Right lobe of liver (tissue), 6 donors: ENCODE measurements around the gene XRN2. TPM values are rescaled to one million over a fixed set of nuclear protein-coding genes. Genes with fewer than 3 reads are reported as not detected.
A peak's percentile ranks its signal among the peaks of the same experiment; 100 is the strongest.

Experiments used
- ATAC-seq, 4 donors: fragments of 200-7000 bp; cut with Tn5 transposase; one replicate each; pipeline ENCODE4 v1.9.1; 2020; ENCODE audit warnings: mild to moderate bottlenecking in 4 of 4, moderate library complexity in 4 of 4
- DNase-seq, 3 donors: peaks; one replicate each; pipeline ENCODE4 v3.0.0-alpha.2; 2020
- H3K27ac ChIP-seq, 3 donors: fragments of 200-600 bp; one replicate each; pipeline ENCODE4 v1.8.0; 2022
- H3K27me3 ChIP-seq, 2 donors: fragments of 200-600 bp; one replicate each; pipeline ENCODE4 v1.8.0; 2022
- H3K36me3 ChIP-seq, 4 donors: fragments of 200-600 bp; sonication (generic) in 1 of 4; one replicate each; pipeline versions ENCODE4 v1.5.1 to v1.8.0; 2017 to 2022; ENCODE audit warnings: control low read depth in 1 of 4
- H3K4me1 ChIP-seq, 4 donors: fragments of 200-600 bp; sonication (generic) in 1 of 4; one replicate each; pipeline versions ENCODE4 v1.5.1 to v1.8.0; 2017 to 2022; ENCODE audit warnings: control low read depth in 1 of 4
- H3K4me3 ChIP-seq, 3 donors: fragments of 200-600 bp; one replicate each; pipeline ENCODE4 v1.8.0; 2022
- H3K9me3 ChIP-seq, 4 donors: fragments of 200-600 bp; sonication (generic) in 1 of 4; one replicate each; pipeline versions ENCODE4 v1.5.1 to v1.8.0; 2017 to 2022; ENCODE audit warnings: control low read depth in 1 of 4
- POLR2A ChIP-seq: fragments of 450-650 bp; IDR thresholded peaks from one replicate; pipeline ENCODE4 v1.6.1; 2017; ENCODE audit warnings: antibody characterized with exemption, mild to moderate bottlenecking
- WGBS: methylation state at CpG from one replicate; pipeline ENCODE4 v1.1.6; 2018; ENCODE audit warnings: low coverage, low lambda C conversion rate; ENCODE audit not compliant: insufficient coverage; ENCODE audit errors: missing lambda C conversion rate; 5-methylcytosine and 5-hydroxymethylcytosine counted together
- intact Hi-C, 2 donors: fragments of 100-400 bp; cut with DNase I; formaldehyde crosslinking; loops; one replicate each; pipeline versions ENCODE4 v1.11.2 to v1.14.1; 2022
- total RNA-seq, 6 experiments: library from RNA; depleted of rRNA in 2 of 6; stranded (reverse); fragments of >200 nt in 2 of 6; fragmentation: NEBNext Ultra II Directional in 3 of 6; extraction: Animal tissue kit (Norgen Biotek cat#: 25700) in 3 of 6; gene quantifications; one replicate each; pipeline versions ENCODE4 v1.1.0 to v1.2.4, GENCODE V29; 2016 to 2023
- TF ChIP-seq, protein P1 (sequence below), 4 donors: fragments of 200-600 bp in 3 of 4; fragments of 450-650 bp in 1 of 4; IDR thresholded peaks; one replicate each; pipeline versions ENCODE4 v1.5.1 to v1.8.0; 2016 to 2022; ENCODE audit warnings: antibody characterized with exemption in 4 of 4, mild to moderate bottlenecking in 2 of 4
- donor health status: DM: no; HTN: yes; CAD: no.
- donor health status: DM: no; HTN: no; CAD: no.
- donor health status: DM: no; HTN: no; CAD: no.
- donor health status: DM: no; HTN: yes; CAD: no.
- donor health status: DM: no; HTN: yes; CAD: no.

XRN2 gene
- total RNA-seq, 6 experiments from 2014 or later = 18.2 to 39.5 (median 26.7) TPM

DNA sequence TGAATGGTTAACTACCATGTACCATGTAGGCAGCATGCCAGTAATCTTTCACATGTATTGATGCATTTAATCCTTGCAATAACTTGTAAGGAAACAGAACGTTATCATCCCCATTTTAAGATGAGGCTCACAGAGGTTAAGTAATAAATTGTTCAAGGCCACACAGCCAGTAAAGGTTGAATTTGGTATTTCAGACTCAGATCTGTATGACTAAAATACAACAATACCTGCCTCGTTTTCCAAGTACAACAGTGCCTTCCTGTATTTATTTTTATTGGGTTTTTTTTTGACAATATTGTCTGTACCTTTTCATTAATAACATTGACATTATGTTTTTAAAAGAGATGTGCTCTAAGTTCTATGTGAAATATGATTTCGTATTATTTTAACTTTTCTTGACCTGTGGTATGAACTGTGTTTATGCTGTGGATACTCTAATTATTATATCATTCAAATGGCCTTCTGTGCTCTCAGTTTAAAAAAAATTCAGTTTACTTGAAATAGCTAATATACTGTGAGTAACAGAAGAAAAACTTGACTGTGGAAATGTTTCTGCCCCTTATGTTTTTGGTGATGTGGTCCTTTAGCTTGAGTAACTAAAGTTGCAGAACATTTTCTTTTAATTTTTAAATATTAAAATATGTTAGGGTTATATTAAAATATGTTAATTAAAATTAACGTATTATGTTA, 39.7 kb downstream of the XRN2 start:
- Histone ChIP-seq H3K9me3 (no peaks in the 10 kb centered on the region), H3K27ac (no peak overlapping the region), H3K4me3 (no peak overlapping the region), H3K36me3 (peaks cover 0 to 24% (median under 1%) of the 10 kb centered on the region in 4 donors), H3K27me3 (no peaks in the 10 kb centered on the region), H3K4me1 (peaks cover 0 to 25% (median 7%) of the 10 kb centered on the region in 4 donors)
- DNase-seq (no peak), ATAC-seq (no peak)
- TF ChIP-seq POLR2A = no peak
- TF ChIP-seq, protein P1, sequence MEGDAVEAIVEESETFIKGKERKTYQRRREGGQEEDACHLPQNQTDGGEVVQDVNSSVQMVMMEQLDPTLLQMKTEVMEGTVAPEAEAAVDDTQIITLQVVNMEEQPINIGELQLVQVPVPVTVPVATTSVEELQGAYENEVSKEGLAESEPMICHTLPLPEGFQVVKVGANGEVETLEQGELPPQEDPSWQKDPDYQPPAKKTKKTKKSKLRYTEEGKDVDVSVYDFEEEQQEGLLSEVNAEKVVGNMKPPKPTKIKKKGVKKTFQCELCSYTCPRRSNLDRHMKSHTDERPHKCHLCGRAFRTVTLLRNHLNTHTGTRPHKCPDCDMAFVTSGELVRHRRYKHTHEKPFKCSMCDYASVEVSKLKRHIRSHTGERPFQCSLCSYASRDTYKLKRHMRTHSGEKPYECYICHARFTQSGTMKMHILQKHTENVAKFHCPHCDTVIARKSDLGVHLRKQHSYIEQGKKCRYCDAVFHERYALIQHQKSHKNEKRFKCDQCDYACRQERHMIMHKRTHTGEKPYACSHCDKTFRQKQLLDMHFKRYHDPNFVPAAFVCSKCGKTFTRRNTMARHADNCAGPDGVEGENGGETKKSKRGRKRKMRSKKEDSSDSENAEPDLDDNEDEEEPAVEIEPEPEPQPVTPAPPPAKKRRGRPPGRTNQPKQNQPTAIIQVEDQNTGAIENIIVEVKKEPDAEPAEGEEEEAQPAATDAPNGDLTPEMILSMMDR (IDR thresholded peaks at IDR 0.05) = no peak
- 71% methylated on average over 4 of the region's 4 CpGs for WGBS
- intact Hi-C loops = no loop called here

DNA sequence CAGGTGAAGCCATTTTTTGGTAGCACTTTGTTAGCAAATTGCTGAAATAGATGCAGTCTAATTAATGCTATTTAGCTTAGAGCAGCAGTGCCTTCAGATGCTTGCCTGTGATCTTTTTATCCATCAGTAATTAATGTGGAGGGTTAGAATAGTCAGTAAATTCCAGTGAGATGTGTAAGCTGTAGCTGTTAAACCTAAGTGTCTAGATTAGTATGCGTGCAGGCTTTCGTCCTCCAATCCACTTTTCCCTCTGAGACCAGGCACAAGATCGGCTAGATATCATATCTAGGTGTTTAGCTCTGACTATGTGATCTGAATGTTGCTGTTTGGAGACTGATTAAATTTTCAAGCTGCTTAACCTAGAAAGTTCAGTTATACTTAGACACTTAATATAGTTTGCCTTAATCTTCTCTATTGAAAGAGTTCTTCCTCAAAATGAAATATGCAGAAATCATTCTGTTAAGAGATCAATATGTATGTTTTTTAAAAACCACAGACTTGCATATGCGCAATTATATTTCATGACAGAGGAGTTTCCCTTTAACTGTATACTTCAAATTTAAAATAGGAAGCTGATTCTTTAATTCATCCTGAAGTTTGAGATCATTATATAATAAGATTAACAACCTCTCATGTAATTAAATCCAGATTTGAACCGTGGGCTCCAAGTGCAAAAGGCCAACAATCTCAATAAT, 41.2 kb downstream of the XRN2 start:
- no peak for TF ChIP-seq POLR2A
- TF ChIP-seq, protein P1 (IDR thresholded peaks at IDR 0.05) = no peak
- ATAC-seq (peak in 1 of 4 donors; percentile 8), DNase-seq (no peak)
- Histone ChIP-seq H3K27me3 (no peaks in the 10 kb centered on the region), H3K9me3 (no peaks in the 10 kb centered on the region), H3K4me3 (no peak overlapping the region), H3K36me3 (peaks cover 0 to 38% (median 3%) of the 10 kb centered on the region in 4 donors), H3K27ac (peak overlapping the region in 1 of 3 donors; percentile 38), H3K4me1 (peaks cover 0 to 21% (median 5%) of the 10 kb centered on the region in 4 donors)
- WGBS = 79% methylated on average over 5 of the region's 5 CpGs
- intact Hi-C loops = no loop called here

DNA sequence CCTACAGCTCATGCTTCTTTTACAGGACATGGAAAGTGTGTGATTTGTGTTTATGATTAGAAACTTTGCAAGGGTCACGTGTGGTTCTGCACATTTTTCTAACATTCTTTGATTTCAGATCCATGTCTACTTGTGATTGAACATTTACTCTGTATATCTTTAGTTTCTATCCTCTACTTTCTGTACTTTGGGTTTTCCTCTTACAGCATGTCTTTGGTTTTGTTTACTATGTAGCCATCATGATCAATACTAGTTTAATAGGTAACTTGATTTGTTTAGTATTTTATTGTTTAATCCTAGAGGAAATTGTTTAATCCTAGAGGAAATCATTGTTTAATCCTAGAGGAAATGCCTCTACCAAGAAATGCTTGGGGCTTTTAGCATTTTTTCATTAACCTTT, 41.8 kb downstream of the XRN2 start:
- peaks cover 0 to 17% (median 5%) of the 10 kb centered on the region in 4 donors for H3K4me1 ChIP-seq
- intact Hi-C loops = no loop called here
- TF ChIP-seq POLR2A = no peak
- TF ChIP-seq, protein P1 (IDR thresholded peaks at IDR 0.05) = no peak
- ATAC-seq (peak; percentile 62 to 90 (median 80)), DNase-seq (no peak)
- no peak overlapping the region for H3K4me3 ChIP-seq
- 24% methylated on average over 1 of the region's 1 CpG for WGBS
- no peaks in the 10 kb centered on the region for H3K27me3 ChIP-seq
- H3K36me3 ChIP-seq = peaks cover 0 to 44% (median 6%) of the 10 kb centered on the region in 4 donors
- H3K9me3 ChIP-seq = no peaks in the 10 kb centered on the region
- H3K27ac ChIP-seq = peak overlapping the region in 1 of 3 donors; percentile 38

DNA sequence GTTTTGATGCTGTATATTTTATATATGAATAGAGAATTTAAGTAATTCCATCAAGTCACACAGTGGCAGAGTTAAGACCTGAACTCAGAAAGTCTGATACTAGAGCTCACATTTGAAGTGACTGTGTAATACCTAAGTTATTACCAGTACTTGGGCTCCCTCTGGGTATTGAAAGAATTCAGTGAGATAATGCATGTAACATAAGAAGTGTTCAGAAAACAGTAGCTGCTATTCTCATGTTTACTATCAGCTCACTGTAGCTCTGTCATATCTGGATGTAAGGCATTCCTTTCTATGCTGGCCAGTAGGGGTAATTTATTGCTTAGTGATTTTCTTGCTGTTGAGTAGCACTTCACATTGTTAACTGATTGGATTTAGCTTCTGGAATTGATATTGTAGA, 49.6 kb downstream of the XRN2 start:
- no peaks in the 10 kb centered on the region for H3K27me3 ChIP-seq
- DNase-seq (no peak), ATAC-seq (no peak)
- H3K36me3 ChIP-seq = peaks cover 0 to 36% (median 10%) of the 10 kb centered on the region in 4 donors
- intact Hi-C loops = no loop called here
- H3K4me1 ChIP-seq = no peaks in the 10 kb centered on the region
- H3K27ac ChIP-seq = no peak overlapping the region
- TF ChIP-seq, protein P1 (IDR thresholded peaks at IDR 0.05) = no peak
- no peaks in the 10 kb centered on the region for H3K9me3 ChIP-seq
- H3K4me3 ChIP-seq = no peak overlapping the region
